Measurements from ENCODE around the gene PPP2R3B. TPM values are rescaled to one million over a fixed set of nuclear protein-coding genes. Genes with fewer than 3 reads are reported as not detected.

The PPP2R3B gene
- total RNA-seq, 1 experiment from 2014 or later: 19.1 TPM

DNA sequence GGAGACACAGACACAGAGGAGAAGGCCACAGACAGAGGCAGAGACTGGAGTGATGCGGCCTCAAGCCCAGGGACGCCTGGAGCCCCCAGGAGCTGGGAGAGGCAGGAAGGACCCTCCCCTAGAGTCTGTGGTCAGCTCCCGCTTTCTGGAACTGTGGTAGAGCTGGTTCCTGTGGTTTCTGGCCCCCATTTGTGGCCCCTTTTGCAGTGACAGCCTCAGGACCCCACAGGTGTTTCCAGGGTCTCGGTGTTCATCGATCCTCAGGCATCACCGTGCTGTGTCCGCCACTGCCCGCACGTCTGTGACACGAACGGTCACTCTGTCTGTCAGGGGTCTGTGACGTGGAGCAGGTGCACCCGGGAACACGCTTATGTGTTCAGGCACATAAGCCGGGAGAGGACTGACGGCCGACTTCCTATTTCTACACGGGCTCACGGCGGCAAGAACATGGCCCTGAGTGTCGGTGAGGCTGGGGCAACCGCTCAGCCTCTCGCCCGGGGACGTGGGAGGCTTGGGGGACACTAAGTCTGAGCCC lies 76.0 kb downstream of the PPP2R3B start:
- ATAC-seq: no peak
- intact Hi-C loops (cut with micrococcal nuclease): no loop called here
- POLR2A ChIA-PET: no interaction called here
- no peaks in the 10 kb centered on the region for H3K9me2 ChIP-seq (ENCODE audit: insufficient read depth)
- no peak overlapping the region for H3K4me3 ChIP-seq (replicated peaks in 1 of 2; ENCODE audit: low read depth in 1 of 2, low read length in 2 of 2)
- no peak overlapping the region for H3K9ac ChIP-seq (ENCODE audit: low read length)
- no peak overlapping the region for H3K4me2 ChIP-seq (ENCODE audit: low read length)
- peaks cover 0 to 14% of the 10 kb centered on the region in 2 experiments; a peak in 1 of 4 replicates for H3K36me3 ChIP-seq (ENCODE audit: control insufficient read depth in 1 of 2, insufficient read depth in 2 of 2, low read length in 2 of 2)
- H2AFZ ChIP-seq (ENCODE audit: low read depth, low read length, poor library complexity, severe bottlenecking): no peak overlapping the region
- BruUV-seq (replicated peaks): no TSS peak
- no peaks in the 10 kb centered on the region for H3K9me3 ChIP-seq (ENCODE audit: control insufficient read depth in 1 of 2, insufficient read depth in 1 of 2, low read depth in 1 of 2, low read length in 2 of 2)
- H3K27ac ChIP-seq (ENCODE audit: low read depth, low read length): no peak overlapping the region
- no peak for DNase-seq (ENCODE audit: low read depth, low spot score)
- no peaks in the 10 kb centered on the region for H3K4me1 ChIP-seq (ENCODE audit: control insufficient read depth in 1 of 2, insufficient read depth in 2 of 2, low read length in 2 of 2)
- RAD21 ChIA-PET (ENCODE audit: low non-redundant PET in 1 of 2, low total read pairs in 2 of 2, uncharacterized antibody in 2 of 2, unreplicated experiment in 2 of 2): no interaction called here
- H3K79me2 ChIP-seq (ENCODE audit: insufficient read depth, low read length): no peaks in the 10 kb centered on the region
- TF ChIP-seq SP1 (IDR thresholded peaks at IDR 0.05; ENCODE audit: low read depth) (no peak), POLR2A (IDR thresholded peaks at IDR 0.05; ENCODE audit: borderline replicate concordance, extremely low read depth, insufficient read depth, insufficient read length) (no peak), EZH2phosphoT487 (IDR thresholded peaks at IDR 0.05; ENCODE audit: borderline replicate concordance) (no peak), CBX3 (IDR thresholded peaks at IDR 0.05; ENCODE audit: low read depth) (no peak), POLR2AphosphoS5 (IDR thresholded peaks at IDR 0.05; ENCODE audit: low read depth, low read length) (no peak), ZBTB33 (IDR thresholded peaks at IDR 0.05; ENCODE audit: extremely low read depth, insufficient replicate concordance, low read length) (no peak), RAD21 (IDR thresholded peaks at IDR 0.05; ENCODE audit: low read depth) (no peak), ELF1 (IDR thresholded peaks at IDR 0.05; ENCODE audit: borderline replicate concordance, low read depth) (no peak), EGR1 (IDR thresholded peaks at IDR 0.05; ENCODE audit: low read depth) (no peak), CEBPB (IDR thresholded peaks at IDR 0.05; ENCODE audit: low read depth) (no peak), SRF (IDR thresholded peaks at IDR 0.05; ENCODE audit: low read depth) (no peak), YY1 (IDR thresholded peaks at IDR 0.05; ENCODE audit: extremely low read depth, insufficient replicate concordance, low read depth, low read length) (no peak)
- TF ChIP-seq, protein P1, sequence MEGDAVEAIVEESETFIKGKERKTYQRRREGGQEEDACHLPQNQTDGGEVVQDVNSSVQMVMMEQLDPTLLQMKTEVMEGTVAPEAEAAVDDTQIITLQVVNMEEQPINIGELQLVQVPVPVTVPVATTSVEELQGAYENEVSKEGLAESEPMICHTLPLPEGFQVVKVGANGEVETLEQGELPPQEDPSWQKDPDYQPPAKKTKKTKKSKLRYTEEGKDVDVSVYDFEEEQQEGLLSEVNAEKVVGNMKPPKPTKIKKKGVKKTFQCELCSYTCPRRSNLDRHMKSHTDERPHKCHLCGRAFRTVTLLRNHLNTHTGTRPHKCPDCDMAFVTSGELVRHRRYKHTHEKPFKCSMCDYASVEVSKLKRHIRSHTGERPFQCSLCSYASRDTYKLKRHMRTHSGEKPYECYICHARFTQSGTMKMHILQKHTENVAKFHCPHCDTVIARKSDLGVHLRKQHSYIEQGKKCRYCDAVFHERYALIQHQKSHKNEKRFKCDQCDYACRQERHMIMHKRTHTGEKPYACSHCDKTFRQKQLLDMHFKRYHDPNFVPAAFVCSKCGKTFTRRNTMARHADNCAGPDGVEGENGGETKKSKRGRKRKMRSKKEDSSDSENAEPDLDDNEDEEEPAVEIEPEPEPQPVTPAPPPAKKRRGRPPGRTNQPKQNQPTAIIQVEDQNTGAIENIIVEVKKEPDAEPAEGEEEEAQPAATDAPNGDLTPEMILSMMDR (IDR thresholded peaks at IDR 0.05 in 2 of 3, conservative IDR thresholded peaks at IDR 0.05 in 1 of 3; ENCODE audit: borderline replicate concordance in 1 of 3, insufficient read depth in 1 of 3, low read depth in 2 of 3, low read length in 2 of 3): no peak
- H4K20me1 ChIP-seq (ENCODE audit: insufficient read depth): no peaks in the 10 kb centered on the region
- no peaks in the 10 kb centered on the region for H3K27me3 ChIP-seq (ENCODE audit: insufficient read depth, low read length)
- CTCF ChIA-PET: no interaction called here

Measured in HCT116 (cell line).